HG03064 (cell line): ENCODE results near the gene VGLL4.
"Not testable (repeated sequence)": the region's sequence is repeated elsewhere in the genome, so short reads cannot be mapped to it uniquely, and the experiment has no call there.

Experiments
- ATAC-seq: cut with Tn5 transposase; IDR thresholded peaks from one replicate; pipeline ENCODE4 v1.9.1; 2021; ENCODE audit warnings: low read depth; ENCODE audit not compliant: unreplicated experiment

The VGLL4 gene

DNA sequence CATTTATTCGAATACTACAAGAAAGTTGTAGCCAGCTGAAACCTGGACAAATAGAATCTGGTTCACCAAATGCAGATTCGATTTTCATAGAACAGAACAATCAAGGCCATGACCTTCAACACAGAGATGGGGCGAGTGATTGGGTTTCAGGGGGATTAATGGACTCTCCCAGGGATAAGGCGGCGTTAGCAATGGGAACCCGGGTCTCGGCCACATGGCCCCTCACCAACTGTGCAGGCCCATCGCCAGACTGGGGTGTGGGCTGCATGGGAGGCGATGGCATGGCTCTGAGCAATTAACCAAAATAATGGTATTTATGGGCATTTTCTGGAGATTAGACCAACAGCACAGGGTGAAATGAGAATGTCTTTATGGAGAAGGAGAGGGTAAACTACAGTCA lies 34.2 kb downstream of the VGLL4 start:
- ATAC-seq = no peak

GRCh38 chr3:11607816-11608215 lies 35.9 kb downstream of the VGLL4 start:
- no peak for ATAC-seq

DNA sequence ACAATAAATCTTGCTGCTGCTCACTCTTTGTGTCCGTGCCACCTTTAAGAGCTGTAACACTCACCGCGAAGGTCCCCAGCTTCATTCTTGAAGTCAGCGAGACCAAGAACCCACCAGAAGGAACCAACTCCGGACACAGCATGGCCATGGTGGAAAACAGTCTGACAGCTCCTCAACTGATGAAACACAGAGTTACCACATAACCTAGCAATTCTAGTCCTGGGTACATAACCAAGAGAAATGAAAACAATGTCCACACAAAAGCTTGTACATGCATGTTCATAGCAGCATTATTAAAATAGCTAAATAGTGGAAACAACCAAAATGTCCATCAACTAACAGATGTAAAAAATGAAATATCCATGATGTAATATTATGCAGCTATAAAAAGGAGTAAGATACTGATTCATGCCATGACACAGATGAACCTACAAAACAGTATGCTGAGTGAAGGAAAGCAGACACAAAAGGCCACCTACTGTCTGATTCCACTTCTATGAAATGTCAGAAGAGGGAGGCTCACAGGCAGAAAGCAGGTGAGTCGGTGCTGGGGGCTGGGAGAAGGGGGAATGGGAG lies 36.8 kb downstream of the VGLL4 start:
- no peak for ATAC-seq

GRCh38 chr3:11606090-11606784 lies 37.5 kb downstream of the VGLL4 start:
- ATAC-seq = no peak

GRCh38 chr3:11605398-11605797 lies 38.3 kb downstream of the VGLL4 start:
- no peak for ATAC-seq

DNA sequence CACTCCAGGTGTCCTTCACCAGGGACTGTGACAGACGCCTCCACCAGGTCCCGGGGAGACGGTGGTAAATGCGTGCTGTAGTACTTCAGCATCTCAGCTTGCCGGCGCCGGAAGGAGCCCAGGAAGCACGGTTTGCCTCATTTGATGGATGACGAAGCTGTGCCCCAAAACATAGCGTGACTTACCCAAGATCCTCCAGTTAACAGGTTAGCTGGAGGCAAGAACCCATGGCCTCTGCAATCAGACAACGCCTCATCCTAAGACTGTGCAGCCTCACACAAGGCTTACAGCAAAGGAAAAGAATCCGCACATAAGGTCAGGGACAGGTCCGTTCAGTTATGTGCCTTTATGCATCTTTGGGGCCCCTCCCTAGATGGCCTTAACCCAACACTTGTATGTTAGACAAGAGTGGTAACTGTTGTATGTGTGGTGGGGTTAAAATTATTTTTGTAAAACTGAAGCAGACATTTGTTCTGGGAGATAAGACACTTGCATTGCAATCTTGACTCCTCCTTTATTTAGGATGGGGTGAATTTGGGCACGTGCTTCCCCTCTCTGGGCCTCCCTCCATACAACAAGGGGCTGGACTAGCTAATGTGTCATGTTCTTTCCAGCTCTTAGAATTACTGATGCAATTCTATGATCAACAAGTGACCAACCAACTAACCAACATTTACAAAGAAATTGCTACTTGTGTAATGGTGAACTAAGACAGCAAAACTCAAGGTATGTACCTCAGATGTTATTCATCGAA lies 39.4 kb downstream of the VGLL4 start:
- no peak for ATAC-seq

GRCh38 chr3:11603628-11604027 lies 40.1 kb downstream of the VGLL4 start:
- no peak for ATAC-seq

DNA sequence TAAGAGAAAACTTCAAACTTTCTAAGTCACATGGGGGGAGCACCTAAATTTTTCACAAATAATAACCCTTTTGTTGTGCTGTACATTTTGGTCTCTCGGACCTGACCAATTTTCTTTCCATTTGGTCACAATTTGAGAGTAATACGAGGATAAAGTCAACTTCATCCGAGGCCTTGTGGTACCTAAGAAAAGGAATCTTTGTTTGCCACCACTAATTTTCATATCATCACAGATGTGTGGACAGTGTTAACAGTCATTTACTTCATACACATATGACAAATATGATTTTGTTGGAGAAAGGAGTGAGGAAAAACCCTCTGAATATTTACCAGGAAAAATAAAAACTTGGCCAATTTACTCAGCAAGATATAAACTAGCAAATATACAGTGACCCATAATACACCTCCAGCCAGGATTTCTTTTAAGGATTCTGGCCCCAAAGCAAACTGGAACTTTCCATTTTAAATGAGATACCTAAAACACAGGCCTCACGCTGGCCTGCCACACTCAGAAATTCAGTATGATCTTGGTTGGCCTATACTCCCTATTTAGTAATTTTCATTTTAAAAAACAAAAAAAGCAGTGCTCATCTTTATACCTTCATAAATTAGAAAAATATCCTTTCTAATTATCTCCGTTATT lies 40.7 kb downstream of the VGLL4 start:
- ATAC-seq = no peak

- ATAC-seq = no peak
These were observed 41.4 kb downstream of the VGLL4 start for GRCh38 chr3:11602239-11602840.

- peak; percentile 80 for ATAC-seq
These were observed 42.1 kb downstream of the VGLL4 start for GRCh38 chr3:11601446-11602238.

DNA sequence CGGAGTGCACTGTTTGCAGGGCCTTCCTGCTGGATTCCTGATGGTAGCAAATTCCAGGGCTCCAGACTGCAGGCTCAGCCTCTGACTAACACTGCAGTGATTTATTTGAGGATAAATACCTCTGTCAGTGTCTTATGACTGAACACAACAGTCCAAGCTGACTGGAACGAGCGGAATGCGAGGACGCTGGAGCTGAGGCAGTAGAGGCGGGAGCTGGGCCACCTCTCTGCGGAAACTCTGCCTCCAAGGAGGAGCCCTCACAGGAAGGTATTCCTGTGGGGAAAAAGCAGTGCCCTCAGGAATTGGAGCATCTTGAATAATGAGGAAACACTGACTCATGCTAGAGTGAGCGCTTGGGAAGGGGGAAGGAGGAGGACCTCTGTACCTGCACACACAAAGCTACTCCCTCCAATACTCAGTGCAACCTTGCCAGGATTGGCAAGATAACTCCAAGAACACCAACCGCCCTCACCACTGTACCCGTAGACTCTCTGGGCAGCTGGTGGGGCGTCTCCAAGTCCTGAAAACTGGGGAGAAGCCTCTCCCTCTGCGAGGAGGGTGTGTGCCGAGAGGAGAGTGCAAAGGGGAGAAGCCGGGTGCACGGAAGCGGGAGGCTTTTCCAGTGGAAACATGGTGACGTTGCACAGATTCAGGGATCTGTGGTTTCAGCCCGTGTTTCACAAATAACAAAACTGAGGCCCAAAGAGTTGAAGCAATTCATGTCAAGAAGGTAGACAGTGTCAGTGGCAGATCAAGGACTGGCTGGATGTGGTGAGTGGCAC lies 43.0 kb downstream of the VGLL4 start:
- ATAC-seq = no peak

DNA sequence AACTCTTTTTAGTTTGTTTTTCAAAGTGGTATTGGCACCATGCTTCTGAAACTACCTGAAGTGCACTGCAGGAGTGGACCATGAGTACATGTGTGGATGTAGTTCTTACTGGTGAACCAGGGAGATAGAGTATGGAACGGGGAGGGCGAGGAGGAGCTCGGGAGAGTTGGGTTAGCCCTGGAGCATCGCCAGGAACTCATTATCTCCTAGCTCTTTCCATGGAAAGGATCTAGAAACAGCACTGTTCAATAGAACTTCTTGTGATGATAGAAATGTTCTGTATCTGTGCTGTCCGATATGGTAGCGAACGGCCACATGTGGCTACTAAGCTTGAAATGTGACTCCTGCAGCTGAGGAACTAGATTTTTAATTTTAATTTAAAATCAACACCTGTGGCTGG lies 47.3 kb downstream of the VGLL4 start:
- no peak for ATAC-seq

DNA sequence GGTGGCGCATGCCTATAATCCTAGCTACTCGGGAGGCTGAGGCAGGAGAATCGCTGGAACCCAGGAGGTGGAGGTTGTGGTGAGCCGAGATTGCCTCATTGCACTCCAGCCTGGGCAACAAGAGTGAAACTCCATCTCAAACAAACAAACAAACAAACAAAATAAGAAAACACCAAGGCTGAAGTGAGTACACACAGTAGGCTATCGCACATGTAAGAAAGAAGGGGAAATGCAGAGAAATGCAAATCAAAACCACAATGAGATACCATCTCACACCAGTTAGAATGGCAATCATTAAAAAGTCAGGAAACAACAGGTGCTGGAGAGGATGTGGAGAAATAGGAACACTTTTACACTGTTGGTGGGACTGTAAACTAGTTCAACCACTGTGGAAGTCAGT lies 48.7 kb downstream of the VGLL4 start:
- ATAC-seq = not testable (repeated sequence)

DNA sequence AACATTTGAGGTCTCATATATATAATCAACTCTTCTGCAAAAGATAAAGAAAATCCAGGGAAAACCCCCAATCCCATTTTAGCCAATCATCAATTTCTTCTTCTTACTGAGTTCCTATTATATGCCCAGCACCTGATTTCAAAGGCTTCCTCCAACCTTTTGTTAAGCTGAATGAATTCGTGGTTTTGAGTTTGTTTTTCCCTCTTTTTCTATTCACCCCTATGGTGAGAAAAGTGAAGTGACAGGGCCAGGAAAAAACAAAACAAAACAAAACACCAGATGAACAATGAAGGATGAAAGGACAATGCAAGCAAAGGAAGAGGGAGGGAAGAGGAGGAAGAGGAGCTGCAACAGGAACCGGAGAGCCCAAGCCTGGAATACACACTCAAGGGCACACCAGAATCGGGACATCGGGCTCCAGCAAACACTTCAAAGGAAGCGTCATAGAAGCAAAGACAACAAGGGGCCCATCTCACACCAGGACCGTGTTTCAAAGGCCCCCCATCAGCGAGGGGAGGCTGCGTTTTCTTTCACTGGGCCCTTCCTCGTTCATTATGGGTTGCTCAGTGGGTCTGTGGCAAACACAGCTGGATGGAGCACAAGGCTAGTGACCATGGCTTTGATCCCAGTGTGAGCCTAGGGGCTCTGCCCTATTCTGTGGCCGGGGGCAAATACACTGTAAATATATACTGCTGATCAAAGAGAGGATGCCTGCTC lies 50.2 kb downstream of the VGLL4 start:
- no peak for ATAC-seq

- no peak for ATAC-seq
These were observed 51.0 kb downstream of the VGLL4 start for GRCh38 chr3:11592445-11593298.

GRCh38 chr3:11591391-11592282 lies 52.1 kb downstream of the VGLL4 start:
- no peak for ATAC-seq

GRCh38 chr3:11591002-11591355 lies 52.7 kb downstream of the VGLL4 start:
- ATAC-seq = no peak
